ENCODE results near the gene CYP4F11. TPM values are rescaled to one million over a fixed set of nuclear protein-coding genes. Genes with fewer than 3 reads are reported as not detected.

The CYP4F11 gene
- total RNA-seq, 2 donors from 2014 or later, result 6.7 to 8.1 TPM

DNA sequence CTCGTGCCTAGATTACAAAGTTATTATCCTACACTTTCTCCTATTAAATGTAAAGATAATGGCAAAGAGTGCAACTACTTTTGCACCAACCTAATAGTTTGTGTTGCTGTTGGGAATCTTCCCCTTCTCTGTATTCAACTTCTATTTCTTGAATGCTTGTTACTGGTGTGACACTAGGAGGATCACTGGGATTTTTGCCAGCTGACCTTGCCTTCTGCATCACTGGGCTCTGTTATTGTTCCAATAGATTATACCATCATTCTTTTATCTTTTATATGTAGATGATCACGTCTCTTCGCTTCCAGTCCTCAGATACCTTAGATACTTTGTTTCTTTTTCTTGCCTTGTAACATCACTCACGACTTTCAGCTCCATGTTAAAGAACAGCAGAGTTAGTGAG lies 11.0 kb upstream of the CYP4F11 start:
- Histone ChIP-seq H3K9me3 (no peaks in the 10 kb centered on the region), H3K9ac (ENCODE audit: low read depth in 2 of 2, low read length in 2 of 2) (no peak overlapping the region), H3K4me3 (no peak overlapping the region), H3K4me1 (no peaks in the 10 kb centered on the region), H3K36me3 (no peaks in the 10 kb centered on the region), H3K27ac (no peak overlapping the region), H3K27me3 (no peaks in the 10 kb centered on the region)
- no peak for DNase-seq
- no peak for TF ChIP-seq CTCF (IDR thresholded peaks at IDR 0.05)
- intact Hi-C loops (cut with DNase I), result no loop called here

- no peak overlapping the region for H3K4me3 ChIP-seq
- H3K27me3 ChIP-seq, result no peaks in the 10 kb centered on the region
- intact Hi-C loops (cut with DNase I), result no loop called here
- H3K4me1 ChIP-seq, result no peaks in the 10 kb centered on the region
- H3K36me3 ChIP-seq, result no peaks in the 10 kb centered on the region
- H3K9ac ChIP-seq (ENCODE audit: low read depth in 2 of 2, low read length in 2 of 2), result no peak overlapping the region
- no peak for DNase-seq
- no peaks in the 10 kb centered on the region for H3K9me3 ChIP-seq
- no peak overlapping the region for H3K27ac ChIP-seq
- no peak for TF ChIP-seq CTCF (IDR thresholded peaks at IDR 0.05)
These were observed 10.1 kb upstream of the CYP4F11 start for GRCh38 chr19:15944401-15944800.

DNA sequence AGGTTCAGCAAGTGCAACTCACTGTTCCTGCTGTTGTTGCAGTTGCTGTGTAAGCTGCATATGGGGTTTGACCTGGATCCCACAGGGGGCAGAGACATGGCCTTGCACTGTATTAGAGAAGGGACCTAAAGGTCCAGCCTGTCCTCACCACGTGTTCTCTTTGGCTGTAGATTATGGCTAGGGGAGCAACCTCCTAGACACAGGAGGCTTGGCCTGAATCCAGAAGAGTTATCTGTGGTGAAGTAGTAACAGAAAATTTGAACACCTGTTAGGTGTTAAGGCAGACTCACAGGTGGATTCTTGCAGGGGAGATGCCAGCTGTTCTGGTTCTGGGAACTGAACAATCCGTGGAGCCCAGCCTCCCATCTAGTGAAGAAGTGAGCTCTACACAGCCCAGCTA lies 3.4 kb upstream of the CYP4F11 start:
- Histone ChIP-seq H3K9ac (ENCODE audit: low read depth in 2 of 2, low read length in 2 of 2) (no peak overlapping the region), H3K4me1 (no peaks in the 10 kb centered on the region), H3K9me3 (no peaks in the 10 kb centered on the region), H3K36me3 (no peaks in the 10 kb centered on the region), H3K27me3 (no peaks in the 10 kb centered on the region), H3K27ac (no peak overlapping the region), H3K4me3 (no peak overlapping the region)
- intact Hi-C loops (cut with DNase I), result no loop called here
- no peak for TF ChIP-seq CTCF (IDR thresholded peaks at IDR 0.05)
- DNase-seq, result no peak

DNA sequence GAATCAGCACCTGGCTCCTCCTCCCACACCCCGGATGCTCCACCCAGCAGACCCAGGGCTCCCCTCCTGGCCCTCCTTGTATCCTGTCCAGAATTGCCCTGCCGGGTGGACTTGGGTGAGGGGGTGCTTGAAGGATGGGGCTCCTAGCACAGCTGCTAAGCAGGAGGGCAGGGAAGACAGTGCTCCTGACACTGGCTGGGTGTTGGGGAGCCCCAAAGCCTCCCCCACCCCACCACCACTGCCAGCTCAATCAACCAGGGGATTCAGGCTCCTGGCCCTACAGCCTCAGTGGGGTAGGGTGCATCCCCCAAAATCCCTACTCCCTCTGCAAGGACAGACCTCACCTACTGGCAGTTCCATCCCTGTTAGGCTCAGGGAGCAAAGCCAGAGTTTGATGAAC lies 2.6 kb upstream of the CYP4F11 start:
- Histone ChIP-seq H3K27ac (no peak overlapping the region), H3K9ac (ENCODE audit: low read depth in 2 of 2, low read length in 2 of 2) (no peak overlapping the region), H3K36me3 (no peaks in the 10 kb centered on the region), H3K4me1 (no peaks in the 10 kb centered on the region), H3K9me3 (no peaks in the 10 kb centered on the region), H3K4me3 (no peak overlapping the region), H3K27me3 (no peaks in the 10 kb centered on the region)
- intact Hi-C loops (cut with DNase I), result no loop called here
- no peak for TF ChIP-seq CTCF (IDR thresholded peaks at IDR 0.05)
- no peak for DNase-seq

DNA sequence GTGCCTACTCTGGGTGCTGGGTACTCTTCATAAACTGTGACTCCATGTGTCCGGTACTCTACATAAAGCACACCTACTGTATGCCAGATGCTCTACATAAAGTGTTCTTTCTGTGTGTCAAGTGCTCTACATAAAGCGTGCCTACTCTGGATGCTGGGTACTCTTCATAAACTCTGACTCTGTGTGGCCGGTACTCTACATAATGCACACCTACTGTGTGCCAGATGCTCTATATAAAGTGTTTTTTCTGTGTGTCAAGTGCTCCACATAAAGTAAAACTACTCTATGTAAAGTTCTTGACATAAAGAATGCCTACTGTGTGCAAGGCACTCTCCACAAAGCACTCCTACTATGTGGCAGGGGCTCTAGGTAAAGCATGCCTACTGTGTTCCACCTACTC lies 1.8 kb upstream of the CYP4F11 start:
- intact Hi-C loops (cut with DNase I), result no loop called here
- no peak for DNase-seq
- H3K4me1 ChIP-seq, result no peaks in the 10 kb centered on the region
- H3K36me3 ChIP-seq, result no peaks in the 10 kb centered on the region
- H3K27me3 ChIP-seq, result no peaks in the 10 kb centered on the region
- H3K4me3 ChIP-seq, result no peak overlapping the region
- no peaks in the 10 kb centered on the region for H3K9me3 ChIP-seq
- no peak overlapping the region for H3K27ac ChIP-seq
- no peak for TF ChIP-seq CTCF (IDR thresholded peaks at IDR 0.05)
- no peak overlapping the region for H3K9ac ChIP-seq (ENCODE audit: low read depth in 2 of 2, low read length in 2 of 2)

Measured in colonic mucosa (tissue), 4 donors.